ENCODE results near the gene R3HDM2.

- TF ChIP-seq CTCF (IDR thresholded peaks at IDR 0.05; ENCODE audit: borderline replicate concordance, extremely low read depth, low read length, poor library complexity, severe bottlenecking) (no peak), EZH2 (IDR thresholded peaks at IDR 0.05; ENCODE audit: borderline replicate concordance, low read depth, low read length, severe bottlenecking) (no peak)
Measured at GRCh38 chr12:57465030-57465746, 34.3 kb upstream of the R3HDM2 start.
